Neutrophil (primary cell): Measurements from ENCODE around the gene DNAJC15.

Experiments
- H3K27ac ChIP-seq: fragments of 200-600 bp; sonication (generic); 2 replicates; pipeline ENCODE4 v1.5.1; 2016; ENCODE audit warnings: mild to moderate bottlenecking, moderate library complexity
- H3K27me3 ChIP-seq: fragments of 200-600 bp; sonication (generic); 2 replicates; pipeline ENCODE4 v1.6.0; 2016; ENCODE audit warnings: mild to moderate bottlenecking
- H3K36me3 ChIP-seq: fragments of 200-600 bp; sonication (generic); 2 replicates; pipeline ENCODE4 v1.5.1; 2017
- H3K4me1 ChIP-seq, 2 experiments: fragments of 200-600 bp in 1 of 2; sonication (generic) in 1 of 2; 1 replicate in 1 of 2; 2 replicates in 1 of 2; pipeline versions ENCODE4 v1.5.1 to v1.6.1; 2013 to 2016; ENCODE audit warnings: low read depth in 1 of 2, low read length in 1 of 2, mild to moderate bottlenecking in 1 of 2, moderate library complexity in 1 of 2; ENCODE audit not compliant: control insufficient read depth in 1 of 2, insufficient read depth in 1 of 2
- H3K4me3 ChIP-seq, 2 experiments: fragments of 200-600 bp in 1 of 2; sonication (generic) in 1 of 2; 1 replicate in 1 of 2; 2 replicates in 1 of 2; pipeline ENCODE4 v1.5.1; 2013 to 2016; ENCODE audit warnings: low read depth in 1 of 2, low read length in 1 of 2, mild to moderate bottlenecking in 1 of 2, moderate library complexity in 1 of 2
- H3K9me3 ChIP-seq: fragments of 200-600 bp; sonication (generic); 2 replicates; pipeline ENCODE4 v1.5.1; 2016
- CTCF ChIP-seq: fragments of 200-600 bp; sonication (generic); IDR thresholded peaks from 2 replicates; pipeline ENCODE4 v1.5.1; 2016; ENCODE audit warnings: antibody characterized with exemption

The DNAJC15 gene

GRCh38 chr13:42999491-42999890, 23.9 kb upstream of the DNAJC15 start:
- Histone ChIP-seq H3K4me1 (no peaks in the 10 kb centered on the region), H3K27ac (no peak overlapping the region), H3K36me3 (no peaks in the 10 kb centered on the region), H3K4me3 (no peak overlapping the region), H3K27me3 (no peaks in the 10 kb centered on the region), H3K9me3 (no peaks in the 10 kb centered on the region)
- no peak for TF ChIP-seq CTCF

DNA sequence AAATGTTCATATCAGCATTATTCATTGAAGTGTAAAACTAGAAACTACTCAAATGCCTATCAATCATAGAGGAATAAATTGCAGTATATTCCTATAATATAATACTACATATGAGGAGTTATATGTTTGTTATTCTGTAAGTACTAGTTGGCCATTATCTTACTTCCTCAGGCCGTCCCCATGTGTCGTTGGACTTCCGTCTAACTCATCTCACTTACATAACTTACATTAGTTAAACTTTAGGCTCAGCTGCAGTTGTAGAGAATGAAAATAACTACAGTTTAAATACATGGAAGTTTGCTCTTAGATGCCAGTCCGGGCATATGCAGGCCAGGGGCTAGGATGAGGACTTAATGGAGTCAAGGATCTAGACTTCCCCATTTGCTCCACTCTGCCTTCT, 22.7 kb upstream of the DNAJC15 start:
- no peak overlapping the region for H3K27ac ChIP-seq
- no peaks in the 10 kb centered on the region for H3K27me3 ChIP-seq
- H3K36me3 ChIP-seq, result no peaks in the 10 kb centered on the region
- TF ChIP-seq CTCF, result no peak
- no peaks in the 10 kb centered on the region for H3K9me3 ChIP-seq
- H3K4me3 ChIP-seq, result no peak overlapping the region
- no peaks in the 10 kb centered on the region for H3K4me1 ChIP-seq

DNA sequence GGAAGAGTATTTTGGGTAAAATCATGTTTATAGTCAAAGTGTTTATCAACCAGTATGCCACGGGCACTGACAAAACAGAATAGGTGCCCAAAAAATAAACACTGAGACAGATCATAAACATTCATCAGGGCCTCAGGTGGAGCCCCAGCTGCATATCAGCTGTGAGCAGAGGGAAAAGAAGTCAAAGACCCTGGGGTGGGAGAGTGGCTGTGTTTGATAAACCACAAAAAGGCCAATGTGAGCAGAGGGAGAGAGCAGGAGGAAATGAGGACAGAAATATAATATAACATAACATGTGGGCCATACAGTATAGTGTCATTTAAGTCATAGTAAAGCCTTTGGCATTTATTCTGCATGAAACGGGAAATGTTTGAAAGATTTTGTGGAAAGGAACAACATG, 21.4 kb upstream of the DNAJC15 start:
- no peaks in the 10 kb centered on the region for H3K36me3 ChIP-seq
- no peak overlapping the region for H3K4me3 ChIP-seq
- no peak for TF ChIP-seq CTCF
- H3K9me3 ChIP-seq, result no peaks in the 10 kb centered on the region
- no peaks in the 10 kb centered on the region for H3K27me3 ChIP-seq
- no peak overlapping the region for H3K27ac ChIP-seq
- H3K4me1 ChIP-seq, result no peaks in the 10 kb centered on the region

DNA sequence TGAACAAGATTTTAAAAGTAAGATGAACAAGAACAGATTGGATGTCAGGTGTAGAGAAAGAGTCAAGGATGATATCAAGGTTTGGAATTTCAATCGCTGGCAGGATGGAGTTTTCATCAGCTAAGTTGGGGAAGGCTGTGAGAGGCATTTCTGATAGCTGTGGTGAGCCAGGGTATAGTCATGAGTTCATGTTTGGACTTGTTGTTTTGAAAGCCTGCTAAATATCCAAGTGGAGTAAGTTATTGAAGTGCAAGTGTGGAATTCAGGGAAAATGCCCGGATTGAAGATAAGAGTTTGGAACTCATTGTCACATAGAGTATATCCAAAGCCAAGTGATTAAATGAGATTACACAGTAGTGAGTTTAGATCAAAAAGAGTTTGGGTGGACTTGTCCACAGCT, 20.4 kb upstream of the DNAJC15 start:
- H3K36me3 ChIP-seq, result no peaks in the 10 kb centered on the region
- H3K27ac ChIP-seq, result no peak overlapping the region
- no peaks in the 10 kb centered on the region for H3K9me3 ChIP-seq
- TF ChIP-seq CTCF, result no peak
- H3K27me3 ChIP-seq, result no peaks in the 10 kb centered on the region
- H3K4me1 ChIP-seq, result no peaks in the 10 kb centered on the region
- H3K4me3 ChIP-seq, result no peak overlapping the region

DNA sequence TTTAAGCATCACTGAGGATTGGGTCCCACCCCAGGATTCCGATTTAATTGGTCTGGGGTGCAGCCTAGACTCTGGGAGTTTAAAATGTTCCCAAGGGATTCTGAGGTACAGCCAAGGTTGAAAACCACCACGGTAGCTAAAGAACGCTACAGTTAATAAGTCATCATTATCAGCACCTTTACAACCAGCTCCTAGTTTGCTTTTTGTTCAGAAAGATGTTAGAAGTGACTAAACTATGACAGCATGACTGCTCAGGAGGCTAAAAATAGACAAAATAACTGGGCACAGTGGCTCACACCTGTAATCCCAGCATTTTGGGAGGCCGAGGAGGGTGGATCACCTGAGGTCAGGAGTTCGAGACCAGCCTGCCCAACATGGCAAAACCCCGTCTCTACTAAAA, 19.7 kb upstream of the DNAJC15 start:
- H3K4me1 ChIP-seq, result no peaks in the 10 kb centered on the region
- TF ChIP-seq CTCF, result no peak
- H3K27me3 ChIP-seq, result no peaks in the 10 kb centered on the region
- no peak overlapping the region for H3K4me3 ChIP-seq
- no peaks in the 10 kb centered on the region for H3K9me3 ChIP-seq
- H3K27ac ChIP-seq, result no peak overlapping the region
- no peaks in the 10 kb centered on the region for H3K36me3 ChIP-seq
